Colonic mucosa (tissue), 4 donors: ENCODE results near the gene CRHR1. TPM values are rescaled to one million over a fixed set of nuclear protein-coding genes. Genes with fewer than 3 reads are reported as not detected.

ENCODE experiments used
- DNase-seq: peaks from one replicate; pipeline ENCODE4 v3.0.0-alpha.2; 2020
- H3K27ac ChIP-seq: fragments of 200-600 bp; one replicate; pipeline ENCODE4 v1.8.0; 2021
- H3K27me3 ChIP-seq: fragments of 200-600 bp; one replicate; pipeline ENCODE4 v1.8.0; 2021
- H3K36me3 ChIP-seq: fragments of 200-600 bp; one replicate; pipeline ENCODE4 v1.8.0; 2021
- H3K4me1 ChIP-seq: fragments of 200-600 bp; one replicate; pipeline ENCODE4 v1.8.0; 2021; ENCODE audit warnings: mild to moderate bottlenecking
- H3K4me3 ChIP-seq: fragments of 200-600 bp; one replicate; pipeline ENCODE4 v1.8.0; 2021
- H3K9ac ChIP-seq, 2 donors: one replicate each; pipeline ENCODE4 v1.7.0; 2013; ENCODE audit warnings: control low read depth in 2 of 2, low read depth in 2 of 2, low read length in 2 of 2
- H3K9me3 ChIP-seq: fragments of 200-600 bp; one replicate; pipeline ENCODE4 v1.8.0; 2021
- intact Hi-C: fragments of 100-400 bp; cut with DNase I; formaldehyde crosslinking; loops from one replicate; pipeline ENCODE4 v1.14.1; 2022
- total RNA-seq, 2 donors: library from RNA; stranded (reverse); fragmentation: NEBNext Ultra II Directional in 1 of 2; extraction: Animal tissue kit (Norgen Biotek cat#: 25700) in 1 of 2; gene quantifications; one replicate each; pipeline ENCODE4 v1.2.1, GENCODE V29; 2021
- TF ChIP-seq, protein P1 (sequence below): fragments of 200-600 bp; IDR thresholded peaks from one replicate; pipeline ENCODE4 v1.8.0; 2022; ENCODE audit warnings: antibody characterized with exemption, mild to moderate bottlenecking
- donor health status: healthy.
- donor health status: DM: no; HTN: no; CAD: no.
- donor health status: DM: no; HTN: no; CAD: no.

The CRHR1 gene
- total RNA-seq, 2 donors from 2014 or later, result not detected

DNA sequence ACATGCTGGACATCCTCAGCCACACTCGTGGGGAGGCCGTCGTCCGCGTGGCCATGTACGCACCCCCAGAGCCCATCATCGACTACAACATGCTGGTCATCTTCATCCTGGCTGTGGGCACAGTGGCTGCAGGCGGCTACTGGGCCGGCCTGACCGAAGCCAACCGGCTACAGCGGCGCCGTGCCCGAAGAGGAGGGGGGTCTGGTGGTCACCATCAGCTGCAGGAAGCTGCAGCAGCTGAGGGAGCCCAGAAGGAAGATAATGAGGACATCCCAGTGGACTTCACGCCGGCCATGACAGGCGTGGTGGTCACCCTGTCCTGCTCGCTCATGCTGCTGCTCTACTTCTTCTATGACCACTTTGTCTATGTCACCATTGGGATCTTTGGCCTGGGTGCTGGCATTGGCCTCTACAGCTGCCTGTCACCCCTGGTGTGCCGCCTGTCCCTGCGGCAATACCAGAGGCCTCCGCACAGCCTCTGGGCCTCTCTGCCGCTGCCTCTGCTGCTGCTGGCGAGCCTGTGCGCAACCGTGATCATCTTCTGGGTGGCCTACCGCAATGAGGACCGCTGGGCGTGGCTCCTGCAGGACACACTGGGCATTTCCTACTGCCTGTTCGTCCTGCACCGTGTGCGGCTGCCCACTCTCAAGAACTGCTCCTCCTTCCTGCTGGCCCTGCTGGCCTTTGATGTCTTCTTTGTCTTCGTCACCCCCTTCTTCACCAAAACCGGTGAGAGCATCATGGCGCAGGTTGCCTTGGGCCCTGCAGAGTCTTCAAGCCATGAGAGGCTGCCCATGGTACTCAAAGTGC is 61.5 kb downstream of the CRHR1 start:
- H3K27ac ChIP-seq, result no peak overlapping the region
- intact Hi-C loops, result no loop called here
- no peaks in the 10 kb centered on the region for H3K36me3 ChIP-seq
- no peaks in the 10 kb centered on the region for H3K9me3 ChIP-seq
- no peak overlapping the region for H3K9ac ChIP-seq
- TF ChIP-seq, protein P1, sequence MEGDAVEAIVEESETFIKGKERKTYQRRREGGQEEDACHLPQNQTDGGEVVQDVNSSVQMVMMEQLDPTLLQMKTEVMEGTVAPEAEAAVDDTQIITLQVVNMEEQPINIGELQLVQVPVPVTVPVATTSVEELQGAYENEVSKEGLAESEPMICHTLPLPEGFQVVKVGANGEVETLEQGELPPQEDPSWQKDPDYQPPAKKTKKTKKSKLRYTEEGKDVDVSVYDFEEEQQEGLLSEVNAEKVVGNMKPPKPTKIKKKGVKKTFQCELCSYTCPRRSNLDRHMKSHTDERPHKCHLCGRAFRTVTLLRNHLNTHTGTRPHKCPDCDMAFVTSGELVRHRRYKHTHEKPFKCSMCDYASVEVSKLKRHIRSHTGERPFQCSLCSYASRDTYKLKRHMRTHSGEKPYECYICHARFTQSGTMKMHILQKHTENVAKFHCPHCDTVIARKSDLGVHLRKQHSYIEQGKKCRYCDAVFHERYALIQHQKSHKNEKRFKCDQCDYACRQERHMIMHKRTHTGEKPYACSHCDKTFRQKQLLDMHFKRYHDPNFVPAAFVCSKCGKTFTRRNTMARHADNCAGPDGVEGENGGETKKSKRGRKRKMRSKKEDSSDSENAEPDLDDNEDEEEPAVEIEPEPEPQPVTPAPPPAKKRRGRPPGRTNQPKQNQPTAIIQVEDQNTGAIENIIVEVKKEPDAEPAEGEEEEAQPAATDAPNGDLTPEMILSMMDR, result no peak
- no peak overlapping the region for H3K4me3 ChIP-seq
- H3K4me1 ChIP-seq, result no peaks in the 10 kb centered on the region
- H3K27me3 ChIP-seq, result no peaks in the 10 kb centered on the region
- no peak for DNase-seq

DNA sequence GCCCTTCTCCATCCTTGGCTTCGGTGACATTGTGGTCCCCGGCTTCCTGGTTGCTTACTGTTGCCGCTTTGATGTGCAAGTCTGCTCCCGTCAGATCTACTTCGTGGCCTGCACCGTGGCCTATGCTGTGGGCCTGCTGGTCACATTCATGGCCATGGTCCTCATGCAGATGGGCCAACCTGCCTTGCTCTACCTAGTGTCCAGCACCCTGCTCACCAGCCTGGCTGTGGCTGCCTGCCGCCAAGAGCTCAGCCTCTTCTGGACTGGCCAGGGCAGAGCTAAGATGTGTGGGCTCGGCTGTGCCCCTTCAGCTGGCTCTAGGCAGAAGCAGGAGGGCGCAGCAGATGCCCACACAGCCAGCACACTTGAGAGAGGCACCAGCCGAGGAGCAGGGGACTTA is 62.1 kb downstream of the CRHR1 start:
- intact Hi-C loops, result no loop called here
- no peaks in the 10 kb centered on the region for H3K4me1 ChIP-seq
- no peak overlapping the region for H3K27ac ChIP-seq
- DNase-seq, result no peak
- H3K27me3 ChIP-seq, result no peaks in the 10 kb centered on the region
- no peak overlapping the region for H3K4me3 ChIP-seq
- TF ChIP-seq, protein P1, result no peak
- no peaks in the 10 kb centered on the region for H3K9me3 ChIP-seq
- no peaks in the 10 kb centered on the region for H3K36me3 ChIP-seq
- H3K9ac ChIP-seq, result no peak overlapping the region

DNA sequence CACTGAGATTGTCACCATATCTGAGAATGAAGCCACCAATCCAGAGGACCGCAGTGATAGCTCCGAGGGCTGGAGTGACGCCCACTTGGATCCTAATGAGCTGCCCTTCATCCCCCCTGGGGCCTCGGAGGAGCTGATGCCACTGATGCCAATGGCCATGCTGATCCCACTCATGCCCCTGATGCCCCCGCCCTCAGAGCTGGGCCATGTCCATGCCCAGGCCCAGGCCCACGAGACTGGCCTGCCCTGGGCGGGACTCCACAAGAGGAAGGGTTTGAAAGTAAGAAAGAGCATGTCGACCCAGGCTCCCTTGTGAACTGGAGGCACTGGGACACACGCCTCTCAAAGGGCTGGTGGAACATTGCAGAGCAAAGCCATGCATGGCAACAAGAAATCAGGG is 62.5 kb downstream of the CRHR1 start:
- Histone ChIP-seq H3K36me3 (no peaks in the 10 kb centered on the region), H3K4me1 (no peaks in the 10 kb centered on the region), H3K9me3 (no peaks in the 10 kb centered on the region), H3K27me3 (no peaks in the 10 kb centered on the region), H3K9ac (no peak overlapping the region), H3K4me3 (no peak overlapping the region), H3K27ac (no peak overlapping the region)
- DNase-seq, result no peak
- TF ChIP-seq, protein P1, result no peak
- intact Hi-C loops, result no loop called here

DNA sequence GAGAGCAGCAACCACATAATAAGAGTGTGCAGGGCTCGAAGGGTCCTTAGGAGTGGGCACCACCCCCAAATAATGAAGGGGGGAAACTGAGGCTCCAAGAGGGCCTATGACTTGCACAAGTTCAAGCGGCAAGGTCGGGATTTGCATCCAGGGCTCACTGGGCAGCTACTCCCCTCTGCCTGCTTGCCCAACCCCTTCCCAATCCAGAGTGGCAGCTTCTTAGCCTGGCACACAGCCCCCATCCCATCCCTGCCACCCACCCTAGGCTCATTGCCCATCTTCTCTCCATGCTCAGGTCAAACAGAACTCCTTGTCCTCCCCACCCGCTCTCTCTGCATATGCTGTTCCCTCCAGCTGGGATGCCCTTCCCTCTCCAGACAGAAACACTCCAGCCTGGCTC is 63.0 kb downstream of the CRHR1 start:
- no peak overlapping the region for H3K9ac ChIP-seq
- no peak for DNase-seq
- no peaks in the 10 kb centered on the region for H3K36me3 ChIP-seq
- H3K9me3 ChIP-seq, result no peaks in the 10 kb centered on the region
- H3K4me3 ChIP-seq, result no peak overlapping the region
- intact Hi-C loops, result no loop called here
- no peaks in the 10 kb centered on the region for H3K27me3 ChIP-seq
- TF ChIP-seq, protein P1, result no peak
- H3K4me1 ChIP-seq, result no peaks in the 10 kb centered on the region
- no peak overlapping the region for H3K27ac ChIP-seq

DNA sequence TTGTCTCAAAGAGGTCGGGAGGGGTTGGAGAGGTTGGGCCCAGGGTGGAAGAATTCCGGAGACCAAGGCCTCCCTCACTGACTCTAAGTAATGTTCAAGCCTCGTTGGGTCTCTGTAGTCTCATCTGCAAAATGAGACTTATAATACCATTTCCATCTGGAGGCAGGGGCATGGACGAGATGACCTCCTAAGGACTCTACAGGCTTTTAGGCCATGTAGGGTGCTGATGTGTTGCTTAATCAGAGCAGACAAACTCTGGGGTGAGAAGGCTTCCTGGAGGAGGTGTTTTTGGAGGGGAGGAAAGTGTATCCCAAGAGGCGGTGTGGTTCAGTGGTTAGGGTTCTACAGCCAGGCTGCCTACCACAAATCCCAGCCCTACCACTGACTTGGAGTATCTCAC is 63.6 kb downstream of the CRHR1 start:
- Histone ChIP-seq H3K4me3 (no peak overlapping the region), H3K36me3 (no peaks in the 10 kb centered on the region), H3K4me1 (no peaks in the 10 kb centered on the region), H3K27ac (no peak overlapping the region), H3K9me3 (no peaks in the 10 kb centered on the region), H3K27me3 (no peaks in the 10 kb centered on the region), H3K9ac (no peak overlapping the region)
- TF ChIP-seq, protein P1, result no peak
- intact Hi-C loops, result no loop called here
- DNase-seq, result no peak
